Left ventricle myocardium inferior (tissue), 1 donor: ENCODE data around the gene RNF169. TPM values are rescaled to one million over a fixed set of nuclear protein-coding genes. Genes with fewer than 3 reads are reported as not detected.

Source experiments
- DNase-seq: peaks from one replicate; pipeline ENCODE4 v3.0.0-alpha.2; 2020
- H3K27ac ChIP-seq: fragments of 200-600 bp; replicated peaks from 2 replicates; pipeline ENCODE4 v1.8.0; 2021
- H3K27me3 ChIP-seq: fragments of 200-600 bp; 2 replicates; pipeline ENCODE4 v1.8.0; 2021; ENCODE audit warnings: low read depth
- H3K36me3 ChIP-seq: fragments of 200-600 bp; 2 replicates; pipeline ENCODE4 v1.8.0; 2021
- H3K4me1 ChIP-seq: fragments of 200-600 bp; 2 replicates; pipeline ENCODE4 v1.8.0; 2021
- H3K4me3 ChIP-seq: fragments of 200-600 bp; 2 replicates; pipeline ENCODE4 v1.8.0; 2021; ENCODE audit warnings: mild to moderate bottlenecking, moderate library complexity
- H3K9me3 ChIP-seq: fragments of 200-600 bp; replicated peaks from 2 replicates; pipeline ENCODE4 v1.8.0; 2021
- CTCF ChIP-seq: fragments of 200-600 bp; IDR thresholded peaks from 2 replicates; pipeline ENCODE4 v1.8.0; 2021; ENCODE audit warnings: antibody characterized with exemption, mild to moderate bottlenecking, borderline replicate concordance
- intact Hi-C: fragments of 100-400 bp; cut with micrococcal nuclease; formaldehyde crosslinking; loops from one replicate; pipeline ENCODE4 v1.11.0; 2022
- total RNA-seq: library from RNA; stranded (reverse); fragmentation: NEBNext Ultra II Directional; extraction: Animal tissue kit (Norgen Biotek cat#: 25700); gene quantifications from one replicate; pipeline ENCODE4 v1.2.1, GENCODE V29; 2021
- donor health status: DM: no; HTN: yes; CAD: no; lungs with severe emphysema.

Gene RNF169
- total RNA-seq, 1 donor from 2014 or later: 9.6 TPM

GRCh38 chr11:74713686-74714085 is 35.0 kb upstream of the RNF169 start:
- H3K4me1 ChIP-seq: peaks cover 17% of the 10 kb centered on the region
- intact Hi-C loops: no loop called here
- H3K27ac ChIP-seq: no peak overlapping the region
- DNase-seq: no peak
- TF ChIP-seq CTCF: no peak
- no peaks in the 10 kb centered on the region for H3K27me3 ChIP-seq
- H3K4me3 ChIP-seq: no peak overlapping the region
- no peaks in the 10 kb centered on the region for H3K36me3 ChIP-seq
- H3K9me3 ChIP-seq: no peaks in the 10 kb centered on the region

DNA sequence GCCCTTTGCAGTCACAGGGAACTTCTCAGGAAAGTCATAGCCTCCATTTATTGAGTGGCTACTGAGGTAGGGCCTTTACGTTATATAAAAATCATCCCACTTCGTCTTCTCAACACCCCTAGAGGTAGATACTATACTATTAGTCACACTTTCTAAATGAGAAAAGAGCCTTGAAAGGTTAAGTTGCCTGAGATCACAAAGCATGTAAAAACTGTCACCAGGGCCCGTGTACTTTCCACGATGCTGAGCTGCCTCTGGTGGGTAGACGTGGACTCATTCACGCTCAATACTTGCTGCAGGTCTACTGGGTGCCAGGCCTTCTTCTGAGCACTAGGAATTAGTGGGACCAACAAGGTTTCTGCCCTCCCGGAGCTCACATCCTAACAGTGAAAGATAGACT is 33.7 kb upstream of the RNF169 start:
- TF ChIP-seq CTCF: no peak
- no peaks in the 10 kb centered on the region for H3K27me3 ChIP-seq
- H3K4me1 ChIP-seq: peaks cover 22% of the 10 kb centered on the region
- no peak overlapping the region for H3K27ac ChIP-seq
- intact Hi-C loops: no loop called here
- H3K36me3 ChIP-seq: no peaks in the 10 kb centered on the region
- no peak overlapping the region for H3K4me3 ChIP-seq
- no peak for DNase-seq
- no peaks in the 10 kb centered on the region for H3K9me3 ChIP-seq

- intact Hi-C loops: no loop called here
- no peak for DNase-seq
- no peak overlapping the region for H3K4me3 ChIP-seq
- H3K36me3 ChIP-seq: no peaks in the 10 kb centered on the region
- H3K9me3 ChIP-seq: no peaks in the 10 kb centered on the region
- peak overlapping the region; percentile 60 for H3K27ac ChIP-seq
- no peaks in the 10 kb centered on the region for H3K27me3 ChIP-seq
- TF ChIP-seq CTCF: no peak
- peaks cover 26% of the 10 kb centered on the region for H3K4me1 ChIP-seq
Observed at GRCh38 chr11:74717221-74717969, 31.3 kb upstream of the RNF169 start.

DNA sequence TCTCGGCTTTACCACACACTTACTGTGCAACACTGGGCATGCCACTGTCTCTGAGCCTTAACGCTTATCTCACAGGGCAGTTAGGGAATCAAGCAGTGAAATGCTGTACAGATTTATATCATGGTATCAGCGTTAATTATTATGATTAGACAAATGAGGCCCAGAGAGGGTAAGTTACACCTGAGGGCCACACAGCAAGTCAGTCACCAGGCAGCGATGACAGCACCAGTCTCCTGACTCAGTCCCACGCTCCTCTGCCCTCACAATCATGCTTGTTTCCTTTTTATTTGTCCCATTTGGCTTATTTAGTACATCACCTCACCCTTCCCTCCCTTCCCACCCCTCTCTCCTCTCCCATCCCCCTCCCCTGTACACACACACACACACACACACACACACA is 29.6 kb upstream of the RNF169 start:
- no peaks in the 10 kb centered on the region for H3K36me3 ChIP-seq
- peak overlapping the region; percentile 25 for H3K27ac ChIP-seq
- H3K4me3 ChIP-seq: no peak overlapping the region
- TF ChIP-seq CTCF: no peak
- DNase-seq: no peak
- peaks cover 26% of the 10 kb centered on the region for H3K4me1 ChIP-seq
- H3K27me3 ChIP-seq: no peaks in the 10 kb centered on the region
- no peaks in the 10 kb centered on the region for H3K9me3 ChIP-seq
- intact Hi-C loops: no loop called here

GRCh38 chr11:74720596-74721478 is 27.8 kb upstream of the RNF169 start:
- intact Hi-C loops: loop anchor here (10.0 kb wide), 1 partner anchor 86 kb away; no protein-coding TSS in a partner anchor
- Histone ChIP-seq H3K4me1 (peaks cover 36% of the 10 kb centered on the region), H3K27ac (peak overlapping the region; percentile 81), H3K36me3 (no peaks in the 10 kb centered on the region), H3K27me3 (no peaks in the 10 kb centered on the region), H3K9me3 (no peaks in the 10 kb centered on the region), H3K4me3 (no peak overlapping the region)
- TF ChIP-seq CTCF: no peak
- DNase-seq: peak; percentile 82
